ENCODE results near the gene C6orf62.

The C6orf62 gene

GRCh38 chr6:24719125-24719971 is at the start of gene C6orf62:
Gene C6orf62, minus strand, starts transcription at chr6:24719154. Its CDS starts 486 bp downstream, at chr6:24718668.
- no peak for TF ChIP-seq GATA3 (IDR thresholded peaks at IDR 0.05; ENCODE audit: low read depth, low read length)

GRCh38 chr6:24768361-24768760 is 49.4 kb upstream of the C6orf62 start:
- TF ChIP-seq GATA3 (IDR thresholded peaks at IDR 0.05; ENCODE audit: low read depth, low read length) (no peak), GATA2 (IDR thresholded peaks at IDR 0.05; ENCODE audit: low read depth, low read length) (no peak)

- no peak for TF ChIP-seq GATA2 (IDR thresholded peaks at IDR 0.05; ENCODE audit: low read depth, low read length)
- TF ChIP-seq GATA3 (IDR thresholded peaks at IDR 0.05; ENCODE audit: low read depth, low read length), result no peak
Measured at GRCh38 chr6:24766680-24767462, 47.9 kb upstream of the C6orf62 start.

- TF ChIP-seq GATA3 (IDR thresholded peaks at IDR 0.05; ENCODE audit: low read depth, low read length), result no peak
- no peak for TF ChIP-seq GATA2 (IDR thresholded peaks at IDR 0.05; ENCODE audit: low read depth, low read length)
Measured at GRCh38 chr6:24763578-24763977, 44.6 kb upstream of the C6orf62 start.

- TF ChIP-seq GATA2 (IDR thresholded peaks at IDR 0.05; ENCODE audit: low read depth, low read length), result no peak
- TF ChIP-seq GATA3 (IDR thresholded peaks at IDR 0.05; ENCODE audit: low read depth, low read length), result no peak
Measured at GRCh38 chr6:24761851-24762250, 42.9 kb upstream of the C6orf62 start.

GRCh38 chr6:24761193-24761835 is 42.4 kb upstream of the C6orf62 start:
- TF ChIP-seq GATA2 (IDR thresholded peaks at IDR 0.05; ENCODE audit: low read depth, low read length), result no peak
- TF ChIP-seq GATA3 (IDR thresholded peaks at IDR 0.05; ENCODE audit: low read depth, low read length), result no peak

- TF ChIP-seq GATA2 (IDR thresholded peaks at IDR 0.05; ENCODE audit: low read depth, low read length) (no peak), GATA3 (IDR thresholded peaks at IDR 0.05; ENCODE audit: low read depth, low read length) (no peak)
Measured at GRCh38 chr6:24760210-24760609, 41.3 kb upstream of the C6orf62 start.

- TF ChIP-seq GATA2 (IDR thresholded peaks at IDR 0.05; ENCODE audit: low read depth, low read length) (no peak), GATA3 (IDR thresholded peaks at IDR 0.05; ENCODE audit: low read depth, low read length) (no peak)
Measured at GRCh38 chr6:24759718-24760117, 40.8 kb upstream of the C6orf62 start.

GRCh38 chr6:24757611-24758010 is 38.7 kb upstream of the C6orf62 start:
- TF ChIP-seq GATA2 (IDR thresholded peaks at IDR 0.05; ENCODE audit: low read depth, low read length), result no peak
- TF ChIP-seq GATA3 (IDR thresholded peaks at IDR 0.05; ENCODE audit: low read depth, low read length), result no peak

GRCh38 chr6:24755279-24755678 is 36.3 kb upstream of the C6orf62 start:
- TF ChIP-seq GATA2 (IDR thresholded peaks at IDR 0.05; ENCODE audit: low read depth, low read length) (no peak), GATA3 (IDR thresholded peaks at IDR 0.05; ENCODE audit: low read depth, low read length) (no peak)

- TF ChIP-seq GATA2 (IDR thresholded peaks at IDR 0.05; ENCODE audit: low read depth, low read length), result no peak
- TF ChIP-seq GATA3 (IDR thresholded peaks at IDR 0.05; ENCODE audit: low read depth, low read length), result no peak
Measured at GRCh38 chr6:24753545-24753944, 34.6 kb upstream of the C6orf62 start.

- TF ChIP-seq GATA3 (IDR thresholded peaks at IDR 0.05; ENCODE audit: low read depth, low read length) (no peak), GATA2 (IDR thresholded peaks at IDR 0.05; ENCODE audit: low read depth, low read length) (no peak)
Measured at GRCh38 chr6:24752917-24753492, 34.1 kb upstream of the C6orf62 start.

GRCh38 chr6:24752503-24752902 is 33.5 kb upstream of the C6orf62 start:
- TF ChIP-seq GATA2 (IDR thresholded peaks at IDR 0.05; ENCODE audit: low read depth, low read length) (no peak), GATA3 (IDR thresholded peaks at IDR 0.05; ENCODE audit: low read depth, low read length) (no peak)

GRCh38 chr6:24749297-24749696 is 30.3 kb upstream of the C6orf62 start:
- TF ChIP-seq GATA2 (IDR thresholded peaks at IDR 0.05; ENCODE audit: low read depth, low read length), result no peak
- TF ChIP-seq GATA3 (IDR thresholded peaks at IDR 0.05; ENCODE audit: low read depth, low read length), result no peak

All from SH-SY5Y (cell line).